NCI-H2107 (cell line): Measurements from ENCODE around the gene SUGCT.
"Not testable (repeated sequence)": the region's sequence is repeated elsewhere in the genome, so short reads cannot be mapped to it uniquely, and the experiment has no call there.

Experiments used
- DNase-seq: peaks from one replicate; lab custom pipeline; 2025; lab: John Stamatoyannopoulos, UW

Gene SUGCT

GRCh38 chr7:40572810-40573465 lies 438.1 kb downstream of the SUGCT start:
- DNase-seq, result no peak

- DNase-seq, result no peak
Measured at GRCh38 chr7:40579401-40579800, 444.6 kb downstream of the SUGCT start.

GRCh38 chr7:40580776-40581175 lies 446.0 kb downstream of the SUGCT start:
- no peak for DNase-seq

GRCh38 chr7:40582539-40582938 lies 447.7 kb downstream of the SUGCT start:
- DNase-seq, result no peak

GRCh38 chr7:40583667-40584444 lies 449.1 kb downstream of the SUGCT start:
- DNase-seq, result no peak

- DNase-seq, result no peak
Measured at GRCh38 chr7:40584667-40585433, 450.0 kb downstream of the SUGCT start.

- DNase-seq, result no peak
Measured at GRCh38 chr7:40586197-40586596, 451.4 kb downstream of the SUGCT start.

GRCh38 chr7:40587419-40587818 lies 452.6 kb downstream of the SUGCT start:
- no peak for DNase-seq

- DNase-seq, result no peak
Measured at GRCh38 chr7:40595129-40595528, 460.3 kb downstream of the SUGCT start.

GRCh38 chr7:40595832-40596231 lies 461.0 kb downstream of the SUGCT start:
- no peak for DNase-seq

- DNase-seq, result no peak
Measured at GRCh38 chr7:40597517-40597916, 462.7 kb downstream of the SUGCT start.

GRCh38 chr7:40598915-40599314 lies 464.1 kb downstream of the SUGCT start:
- DNase-seq, result no peak

GRCh38 chr7:40599836-40600235 lies 465.0 kb downstream of the SUGCT start:
- no peak for DNase-seq

- not testable (repeated sequence) for DNase-seq
Measured at GRCh38 chr7:40602351-40602750, 467.5 kb downstream of the SUGCT start.

- DNase-seq, result no peak
Measured at GRCh38 chr7:40604601-40605438, 470.0 kb downstream of the SUGCT start.

GRCh38 chr7:40608321-40609075 lies 473.7 kb downstream of the SUGCT start:
- no peak for DNase-seq

GRCh38 chr7:40610461-40610860 lies 475.7 kb downstream of the SUGCT start:
- DNase-seq, result no peak

GRCh38 chr7:40611095-40611871 lies 476.5 kb downstream of the SUGCT start:
- DNase-seq, result no peak

- no peak for DNase-seq
Measured at GRCh38 chr7:40612298-40612697, 477.5 kb downstream of the SUGCT start.

GRCh38 chr7:40619647-40620046 lies 484.8 kb downstream of the SUGCT start:
- DNase-seq, result no peak
